Heart left ventricle (tissue), 16 donors: ENCODE results near the gene ASCC2. TPM values are rescaled to one million over a fixed set of nuclear protein-coding genes. Genes with fewer than 3 reads are reported as not detected.
A peak's percentile ranks its signal among the peaks of the same experiment; 100 is the strongest.

ENCODE experiments used
- ATAC-seq, 4 donors: fragments of 200-7000 bp; cut with Tn5 transposase; one replicate each; pipeline ENCODE4 v1.9.1; 2020 to 2022; ENCODE audit warnings: moderate library complexity in 4 of 4, mild to moderate bottlenecking in 3 of 4, moderate number of reproducible peaks in 1 of 4
- DNase-seq, 5 donors: peaks; one replicate each; pipeline ENCODE4 v3.0.0-alpha.2; 2020
- H3K27ac ChIP-seq, 12 donors: fragments of 200-600 bp; sonication (generic) in 4 of 12; one replicate each; pipeline versions ENCODE4 v1.5.0 to v1.8.0; 2016 to 2022; ENCODE audit warnings: mild to moderate bottlenecking in 2 of 12
- H3K27me3 ChIP-seq, 9 donors: fragments of 200-600 bp; sonication (generic) in 2 of 9; one replicate each; pipeline versions ENCODE4 v1.5.1 to v1.8.0; 2016 to 2022; ENCODE audit warnings: mild to moderate bottlenecking in 3 of 9
- H3K36me3 ChIP-seq, 9 donors: fragments of 200-600 bp; sonication (generic) in 2 of 9; one replicate each; pipeline versions ENCODE4 v1.5.0 to v1.8.0; 2018 to 2022; ENCODE audit warnings: mild to moderate bottlenecking in 2 of 9
- H3K4me1 ChIP-seq, 12 donors: fragments of 200-600 bp; sonication (generic) in 4 of 12; one replicate each; pipeline versions ENCODE4 v1.5.0 to v1.8.0; 2016 to 2022; ENCODE audit warnings: mild to moderate bottlenecking in 3 of 12
- H3K4me3 ChIP-seq, 12 donors: fragments of 200-600 bp; sonication (generic) in 4 of 12; one replicate each; pipeline versions ENCODE4 v1.5.0 to v1.8.0; 2017 to 2022; ENCODE audit warnings: mild to moderate bottlenecking in 9 of 12, moderate library complexity in 4 of 12
- H3K9me3 ChIP-seq, 12 donors: fragments of 200-600 bp; sonication (generic) in 4 of 12; one replicate each; pipeline versions ENCODE4 v1.5.0 to v1.8.0; 2016 to 2022; ENCODE audit warnings: mild to moderate bottlenecking in 1 of 12
- CTCF ChIP-seq, 12 donors: fragments of 200-600 bp; sonication (generic) in 4 of 12; IDR thresholded peaks; one replicate each; pipeline versions ENCODE4 v1.5.0 to v1.8.0; 2018 to 2022; ENCODE audit warnings: antibody characterized with exemption in 12 of 12, mild to moderate bottlenecking in 5 of 12
- POLR2A ChIP-seq, 2 donors: fragments of 450-650 bp; IDR thresholded peaks; one replicate each; pipeline ENCODE4 v1.6.1; 2017; ENCODE audit warnings: antibody characterized with exemption in 2 of 2, mild to moderate bottlenecking in 2 of 2, moderate library complexity in 2 of 2
- WGBS, 4 donors: extraction: QIAGEN DNeasy Blood & Tissue Kit in 2 of 4; methylation state at CpG; one replicate each; pipeline versions ENCODE4 v1.1.5 to v1.1.7; 2013 to 2018; 5-methylcytosine and 5-hydroxymethylcytosine counted together
- intact Hi-C, 10 donors: fragments of 100-400 bp; cut with DNase I; formaldehyde crosslinking; loops; one replicate each; pipeline versions ENCODE4 v1.11.1 to v1.14.2; 2022
- polyA plus RNA-seq, 2 donors: library from polyadenylated mRNA; stranded (reverse); fragments of 200-250 nt; gene quantifications; one replicate each; pipeline ENCODE4 v1.2.3, GENCODE V29; 2013
- total RNA-seq, 9 donors: library from RNA; depleted of rRNA in 2 of 9; stranded (reverse); fragments of >200 nt in 2 of 9; fragmentation: NEBNext Ultra II Directional in 3 of 9; extraction: Animal tissue kit (Norgen Biotek cat#: 25700) in 3 of 9; gene quantifications; one replicate each; pipeline versions ENCODE4 v1.1.0 to v1.2.4, GENCODE V29; 2016 to 2023
- donor health status: ischemic (EF 13 %, LVEDD 7.1; RV severe dilation, severe dysfunction).
- donor health status: healthy with polysubstance abuse.
- donor health status: DM: no; HTN: yes; CAD: no.
- donor health status: DM: no; HTN: no; CAD: no.
- donor health status: ischemic (EF 25% LVEDD 6.9; RV normal size, moderate dysfunction).
- donor health status: ischemic (EF 25% LVEDD 5.7; RV mildly dilated, moderate dysfunction).
- donor health status: healthy.
- donor health status: DM: yes; HTN: yes; CAD: no.
- donor health status: ischemic (EF 35%, LVEDD 5.7; RV mildly dilated, moderate dysfunction).
- donor health status: nonischemic (EF 11% LVEDD 7.7; RV severe dilation, severe dysfunction).
- donor health status: DM: yes; HTN: yes; CAD: no.
- donor health status: PGD.
- donor health status: ischemic (EF 29% LVEDD 5.4; RV normal size, mild dysfunction).
- donor health status: nonischemic (EF 23%, LVEDD 6.1; RV moderate dilation, normal function).

ASCC2 gene
- total and polyA plus RNA-seq, 11 donors: 23.6 to 77.1 (median 36.7) TPM

GRCh38 chr22:29885610-29886009 lies 47.5 kb upstream of the ASCC2 start:
- no peaks in the 10 kb centered on the region for H3K27me3 ChIP-seq
- WGBS, 4 donors: 35 to 44% (median 41%) methylated on average over 4 of the region's 4 CpGs
- peak overlapping the region in 1 of 12 donors; percentile 52 for H3K27ac ChIP-seq
- ATAC-seq: no peak
- H3K9me3 ChIP-seq: no peaks in the 10 kb centered on the region
- no peak for DNase-seq
- H3K4me1 ChIP-seq: peaks cover 6 to 61% (median 40%) of the 10 kb centered on the region in 12 donors
- no peak for TF ChIP-seq CTCF (IDR thresholded peaks at IDR 0.05)
- TF ChIP-seq POLR2A (IDR thresholded peaks at IDR 0.05): no peak
- peak overlapping the region in 1 of 12 donors; percentile 5 for H3K4me3 ChIP-seq
- no peaks in the 10 kb centered on the region for H3K36me3 ChIP-seq
- intact Hi-C loops: loop anchor here in 8 of 10 donors (5.0 to 10.0 kb wide), 9 partner anchors 51 to 122 kb away; partner anchors contain the start of genes ASCC2 (in 2 of the 8), UQCR10 (in 1 of the 8) and ZMAT5 (in 1 of the 8)

- DNase-seq (no peak), ATAC-seq (peak in 1 of 4 donors; percentile 5)
- TF ChIP-seq POLR2A (IDR thresholded peaks at IDR 0.05) (no peak), CTCF (IDR thresholded peaks at IDR 0.05) (no peak)
- H3K36me3 ChIP-seq: no peaks in the 10 kb centered on the region
- H3K27me3 ChIP-seq: no peaks in the 10 kb centered on the region
- 2 to 3% (median 2%) methylated on average over 4 to 14 of the region's 14 CpGs for WGBS, 4 donors
- peaks cover 6 to 54% (median 36%) of the 10 kb centered on the region in 12 donors for H3K4me1 ChIP-seq
- H3K27ac ChIP-seq: peak overlapping the region; percentile 87 to 98 (median 96)
- H3K4me3 ChIP-seq: peak overlapping the region; percentile 45 to 98 (median 85)
- no peaks in the 10 kb centered on the region for H3K9me3 ChIP-seq
- intact Hi-C loops: loop anchor here in 9 of 10 donors (1.0 to 10.0 kb wide), 11 partner anchors 45 to 124 kb away; partner anchors contain the start of genes ASCC2 (in 6 of the 9), UQCR10 (in 1 of the 9) and ZMAT5 (in 1 of the 9)
Observed at GRCh38 chr22:29883775-29884097, 45.7 kb upstream of the ASCC2 start.

GRCh38 chr22:29883045-29883774 lies 45.1 kb upstream of the ASCC2 start, which contains the start of gene MTMR3:
TSS of gene MTMR3 (plus strand) at chr22:29883174. CDS start at chr22:29971060, 87,886 bp downstream.
- Histone ChIP-seq H3K9me3 (no peaks in the 10 kb centered on the region), H3K27ac (peak within 1 kb of the TSS; percentile 87 to 98 (median 96)), H3K4me1 (peaks cover 6 to 52% (median 36%) of the 10 kb centered on the region in 12 donors), H3K27me3 (no peaks in the 10 kb centered on the region), H3K4me3 (peak within 1 kb of the TSS; percentile 45 to 98 (median 85)), H3K36me3 (no peaks in the 10 kb centered on the region)
- intact Hi-C loops: loop anchor here in 9 of 10 donors (1.0 to 10.0 kb wide), 11 partner anchors 44 to 124 kb away; partner anchors contain the start of genes ASCC2 (in 6 of the 9), UQCR10 (in 1 of the 9) and ZMAT5 (in 1 of the 9)
- TF ChIP-seq POLR2A (IDR thresholded peaks at IDR 0.05) (peak in 1 of 2 donors; percentile 64), CTCF (IDR thresholded peaks at IDR 0.05) (peak in 11 of 12 donors; percentile 18 to 74 (median 50))
- WGBS, 4 donors: 0 to 1% (median 1%) methylated on average over 40 to 82 of the region's 82 CpGs
- DNase-seq: peak; percentile 94 to 97 (median 95)
- peak; percentile 79 to 95 (median 90) for ATAC-seq

GRCh38 chr22:29882716-29883044 lies 44.6 kb upstream of the ASCC2 start:
- no peak for TF ChIP-seq CTCF (IDR thresholded peaks at IDR 0.05)
- TF ChIP-seq POLR2A (IDR thresholded peaks at IDR 0.05): no peak
- peaks cover 6 to 47% (median 31%) of the 10 kb centered on the region in 12 donors for H3K4me1 ChIP-seq
- H3K9me3 ChIP-seq: no peaks in the 10 kb centered on the region
- no peaks in the 10 kb centered on the region for H3K36me3 ChIP-seq
- 1 to 2% (median 1%) methylated on average over 5 of the region's 5 CpGs for WGBS, 4 donors
- DNase-seq (no peak), ATAC-seq (no peak)
- H3K27ac ChIP-seq: peak overlapping the region in 9 of 12 donors; percentile 87 to 98 (median 96)
- no peaks in the 10 kb centered on the region for H3K27me3 ChIP-seq
- H3K4me3 ChIP-seq: peak overlapping the region; percentile 45 to 98 (median 85)
- intact Hi-C loops: loop anchor here in 9 of 10 donors (1.0 to 10.0 kb wide), 11 partner anchors 44 to 125 kb away; partner anchors contain the start of genes ASCC2 (in 6 of the 9), UQCR10 (in 1 of the 9) and ZMAT5 (in 1 of the 9)
